HCT116 (cell line): ENCODE measurements around the gene OTOL1.

Source experiments
- ELF1 ChIP-seq: IDR thresholded peaks from 2 replicates; pipeline ENCODE4 v1.6.1; 2012; ENCODE audit warnings: low read depth, borderline replicate concordance
- EZH2 ChIP-seq: fragments of 200-600 bp; sonication (generic); IDR thresholded peaks from 2 replicates; pipeline ENCODE4 v1.6.1; 2017; ENCODE audit warnings: antibody characterized with exemption, mixed run types
- JUND ChIP-seq: IDR thresholded peaks from 2 replicates; pipeline ENCODE4 v1.6.1; 2012
- POLR2A ChIP-seq: IDR thresholded peaks from 2 replicates; pipeline ENCODE4 v1.7.0; 2011; ENCODE audit warnings: borderline replicate concordance; ENCODE audit not compliant: insufficient read depth, insufficient read length; ENCODE audit errors: extremely low read depth
- POLR2AphosphoS5 ChIP-seq: IDR thresholded peaks from 2 replicates; pipeline ENCODE4 v1.6.1; 2011; ENCODE audit warnings: mild to moderate bottlenecking, low read depth, low read length, moderate library complexity
- RAD21 ChIP-seq: IDR thresholded peaks from 2 replicates; pipeline ENCODE4 v1.6.1; 2012; ENCODE audit warnings: low read depth, mild to moderate bottlenecking
- SIN3A ChIP-seq: IDR thresholded peaks from 2 replicates; pipeline ENCODE4 v1.6.1; 2012; ENCODE audit warnings: low read depth
- TCF7L2 ChIP-seq: IDR thresholded peaks from 2 replicates; pipeline ENCODE4 v1.7.0; 2011; ENCODE audit warnings: borderline replicate concordance, inconsistent platforms; ENCODE audit not compliant: insufficient read depth, insufficient read length; ENCODE audit errors: extremely low read depth
- YY1 ChIP-seq: IDR thresholded peaks from 2 replicates; pipeline ENCODE4 v1.6.1; 2011; ENCODE audit warnings: low read length, low read depth, moderate library complexity, mild to moderate bottlenecking; ENCODE audit not compliant: insufficient replicate concordance; ENCODE audit errors: extremely low read depth
- TF ChIP-seq, protein P1 (sequence below), 3 experiments: fragments of 200-600 bp in 1 of 3; sonication (generic) in 1 of 3; IDR thresholded peaks in 2 of 3; conservative IDR thresholded peaks in 1 of 3; 2 replicates each; pipeline ENCODE4 v1.5.1; 2012 to 2017; ENCODE audit warnings: low read depth in 2 of 3, low read length in 2 of 3, antibody characterized with exemption in 1 of 3, borderline replicate concordance in 1 of 3, control low read depth in 1 of 3, mild to moderate bottlenecking in 1 of 3, mixed read lengths in 1 of 3, mixed run types in 1 of 3, moderate library complexity in 1 of 3; ENCODE audit not compliant: insufficient read depth in 1 of 3
- TF ChIP-seq, protein P2 (sequence below): IDR thresholded peaks from 2 replicates; pipeline ENCODE4 v1.6.1; 2011; ENCODE audit warnings: mild to moderate bottlenecking, low read length, moderate library complexity; ENCODE audit not compliant: insufficient replicate concordance; ENCODE audit errors: extremely low read depth
- TF ChIP-seq, protein P3 (sequence below): IDR thresholded peaks from 2 replicates; pipeline ENCODE4 v1.6.1; 2012

DNA sequence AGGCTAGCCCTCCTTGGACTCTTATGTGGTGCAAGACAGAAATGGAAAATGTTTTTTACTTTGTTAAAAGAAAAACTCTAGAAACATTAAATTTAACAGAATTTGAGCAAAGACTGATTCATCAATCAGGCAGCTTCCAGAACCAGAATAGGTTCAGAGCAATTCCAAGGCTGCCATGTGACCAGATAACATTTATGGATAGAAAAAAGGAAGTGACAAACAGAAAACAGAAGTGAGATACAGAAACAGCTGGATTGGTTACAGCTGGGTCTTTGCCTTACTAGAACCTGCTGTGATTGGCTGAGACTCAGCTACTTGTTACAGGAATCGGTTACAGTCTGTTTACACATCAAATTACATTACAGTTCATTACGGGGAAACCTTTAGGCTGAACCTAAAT lies 22.5 kb upstream of the OTOL1 start:
- TF ChIP-seq, protein P1, sequence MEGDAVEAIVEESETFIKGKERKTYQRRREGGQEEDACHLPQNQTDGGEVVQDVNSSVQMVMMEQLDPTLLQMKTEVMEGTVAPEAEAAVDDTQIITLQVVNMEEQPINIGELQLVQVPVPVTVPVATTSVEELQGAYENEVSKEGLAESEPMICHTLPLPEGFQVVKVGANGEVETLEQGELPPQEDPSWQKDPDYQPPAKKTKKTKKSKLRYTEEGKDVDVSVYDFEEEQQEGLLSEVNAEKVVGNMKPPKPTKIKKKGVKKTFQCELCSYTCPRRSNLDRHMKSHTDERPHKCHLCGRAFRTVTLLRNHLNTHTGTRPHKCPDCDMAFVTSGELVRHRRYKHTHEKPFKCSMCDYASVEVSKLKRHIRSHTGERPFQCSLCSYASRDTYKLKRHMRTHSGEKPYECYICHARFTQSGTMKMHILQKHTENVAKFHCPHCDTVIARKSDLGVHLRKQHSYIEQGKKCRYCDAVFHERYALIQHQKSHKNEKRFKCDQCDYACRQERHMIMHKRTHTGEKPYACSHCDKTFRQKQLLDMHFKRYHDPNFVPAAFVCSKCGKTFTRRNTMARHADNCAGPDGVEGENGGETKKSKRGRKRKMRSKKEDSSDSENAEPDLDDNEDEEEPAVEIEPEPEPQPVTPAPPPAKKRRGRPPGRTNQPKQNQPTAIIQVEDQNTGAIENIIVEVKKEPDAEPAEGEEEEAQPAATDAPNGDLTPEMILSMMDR (IDR thresholded peaks at IDR 0.05 in 2 of 3, conservative IDR thresholded peaks at IDR 0.05 in 1 of 3; ENCODE audit: borderline replicate concordance in 1 of 3, insufficient read depth in 1 of 3, low read depth in 2 of 3, low read length in 2 of 3) = no peak
- TF ChIP-seq SIN3A (no peak), YY1 (no peak), POLR2A (no peak), EZH2 (no peak), ELF1 (no peak), JUND (no peak), POLR2AphosphoS5 (no peak), RAD21 (no peak), TCF7L2 (no peak)
- TF ChIP-seq, protein P2, sequence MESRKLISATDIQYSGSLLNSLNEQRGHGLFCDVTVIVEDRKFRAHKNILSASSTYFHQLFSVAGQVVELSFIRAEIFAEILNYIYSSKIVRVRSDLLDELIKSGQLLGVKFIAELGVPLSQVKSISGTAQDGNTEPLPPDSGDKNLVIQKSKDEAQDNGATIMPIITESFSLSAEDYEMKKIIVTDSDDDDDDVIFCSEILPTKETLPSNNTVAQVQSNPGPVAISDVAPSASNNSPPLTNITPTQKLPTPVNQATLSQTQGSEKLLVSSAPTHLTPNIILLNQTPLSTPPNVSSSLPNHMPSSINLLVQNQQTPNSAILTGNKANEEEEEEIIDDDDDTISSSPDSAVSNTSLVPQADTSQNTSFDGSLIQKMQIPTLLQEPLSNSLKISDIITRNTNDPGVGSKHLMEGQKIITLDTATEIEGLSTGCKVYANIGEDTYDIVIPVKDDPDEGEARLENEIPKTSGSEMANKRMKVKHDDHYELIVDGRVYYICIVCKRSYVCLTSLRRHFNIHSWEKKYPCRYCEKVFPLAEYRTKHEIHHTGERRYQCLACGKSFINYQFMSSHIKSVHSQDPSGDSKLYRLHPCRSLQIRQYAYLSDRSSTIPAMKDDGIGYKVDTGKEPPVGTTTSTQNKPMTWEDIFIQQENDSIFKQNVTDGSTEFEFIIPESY = no peak
- TF ChIP-seq, protein P3, sequence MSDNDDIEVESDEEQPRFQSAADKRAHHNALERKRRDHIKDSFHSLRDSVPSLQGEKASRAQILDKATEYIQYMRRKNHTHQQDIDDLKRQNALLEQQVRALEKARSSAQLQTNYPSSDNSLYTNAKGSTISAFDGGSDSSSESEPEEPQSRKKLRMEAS = no peak
